CD4-positive, alpha-beta T cell treated with Interleukin-2 at 100 ng/mL for 4 hours (primary cell): ENCODE measurements around the gene MSX1.
"Not testable (repeated sequence)": the region's sequence is repeated elsewhere in the genome, so short reads cannot be mapped to it uniquely, and the experiment has no call there.

Experiments used
- DNase-seq: peaks from one replicate; pipeline ENCODE4 v3.0.0-alpha.2; 2020; ENCODE audit warnings: low spot score

MSX1 gene

DNA sequence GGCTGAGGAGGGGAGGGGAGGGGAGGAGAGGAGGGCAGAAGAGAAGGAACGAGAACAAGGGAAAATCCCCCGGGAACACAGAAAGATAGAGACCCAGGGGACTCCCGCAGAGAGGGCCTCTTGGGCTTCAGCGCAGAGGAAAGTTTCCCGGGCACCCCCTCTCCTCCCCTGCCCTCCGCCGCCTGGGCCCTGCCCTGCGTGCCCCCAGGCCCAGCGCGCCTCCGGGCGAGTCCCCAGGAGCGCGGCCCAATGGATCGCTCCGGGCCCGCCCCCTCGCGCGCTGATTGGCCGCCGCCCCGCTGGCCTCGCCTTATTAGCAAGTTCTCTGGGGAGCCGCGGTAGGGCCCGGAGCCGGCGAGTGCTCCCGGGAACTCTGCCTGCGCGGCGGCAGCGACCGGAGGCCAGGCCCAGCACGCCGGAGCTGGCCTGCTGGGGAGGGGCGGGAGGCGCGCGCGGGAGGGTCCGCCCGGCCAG lies at the start of gene MSX1:
Gene MSX1 (plus strand): TSS at position 341 of the 474 bp plus-strand sequence. CDS start 235 bp downstream, outside the sequence.
- DNase-seq, result no peak

DNA sequence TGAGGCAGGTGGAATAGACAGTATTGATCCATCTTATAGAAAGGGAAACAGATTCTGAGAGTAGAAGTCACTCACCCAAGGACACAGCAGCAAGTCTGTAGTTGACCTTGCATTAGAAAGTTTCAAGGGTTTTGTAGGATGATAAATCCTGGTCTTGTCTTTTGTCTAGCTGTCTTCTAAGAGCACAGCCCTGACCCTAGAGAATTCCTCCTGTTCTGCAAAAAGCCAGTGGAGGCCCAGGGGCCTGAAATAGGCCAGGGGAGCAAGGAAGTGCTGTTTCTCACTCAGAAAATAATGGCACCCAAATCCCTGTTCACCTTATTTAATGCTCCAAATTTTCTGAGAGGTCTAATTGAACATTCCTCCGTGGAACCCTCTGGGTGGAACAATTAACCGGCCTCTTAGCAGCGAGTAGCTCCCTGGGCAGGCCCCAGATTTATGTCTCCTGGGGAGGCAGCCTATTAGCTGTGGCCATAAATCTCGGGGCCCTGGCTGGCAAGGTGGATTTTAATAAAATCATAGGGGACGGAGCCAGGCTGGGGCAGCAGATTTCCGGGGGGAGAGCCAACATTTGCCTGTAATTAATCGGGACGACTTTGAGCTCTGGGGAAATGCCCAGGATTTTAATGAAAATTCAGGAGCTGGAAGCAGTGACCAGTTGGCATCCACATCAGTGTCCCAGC lies 49.2 kb upstream of the MSX1 start:
- no peak for DNase-seq

DNA sequence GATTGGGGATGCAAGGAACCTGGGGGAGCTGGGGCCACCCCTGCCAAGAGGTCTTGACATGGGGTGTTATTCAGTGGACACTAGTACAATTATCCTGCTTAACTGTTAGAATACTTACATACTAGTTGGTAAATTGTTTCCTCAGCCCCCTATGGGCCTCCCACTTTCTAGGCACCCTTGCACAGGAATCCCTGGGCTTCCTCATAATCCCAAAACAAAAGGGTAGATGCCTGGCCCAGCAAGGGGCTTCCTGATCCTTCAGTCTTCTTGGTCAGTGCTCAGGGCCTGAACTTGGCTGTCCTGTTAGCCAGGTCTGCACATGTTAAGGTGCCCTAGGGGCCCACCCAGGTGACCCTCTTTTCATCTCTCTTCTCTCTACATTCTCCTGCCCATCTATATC lies 48.7 kb upstream of the MSX1 start:
- no peak for DNase-seq

DNA sequence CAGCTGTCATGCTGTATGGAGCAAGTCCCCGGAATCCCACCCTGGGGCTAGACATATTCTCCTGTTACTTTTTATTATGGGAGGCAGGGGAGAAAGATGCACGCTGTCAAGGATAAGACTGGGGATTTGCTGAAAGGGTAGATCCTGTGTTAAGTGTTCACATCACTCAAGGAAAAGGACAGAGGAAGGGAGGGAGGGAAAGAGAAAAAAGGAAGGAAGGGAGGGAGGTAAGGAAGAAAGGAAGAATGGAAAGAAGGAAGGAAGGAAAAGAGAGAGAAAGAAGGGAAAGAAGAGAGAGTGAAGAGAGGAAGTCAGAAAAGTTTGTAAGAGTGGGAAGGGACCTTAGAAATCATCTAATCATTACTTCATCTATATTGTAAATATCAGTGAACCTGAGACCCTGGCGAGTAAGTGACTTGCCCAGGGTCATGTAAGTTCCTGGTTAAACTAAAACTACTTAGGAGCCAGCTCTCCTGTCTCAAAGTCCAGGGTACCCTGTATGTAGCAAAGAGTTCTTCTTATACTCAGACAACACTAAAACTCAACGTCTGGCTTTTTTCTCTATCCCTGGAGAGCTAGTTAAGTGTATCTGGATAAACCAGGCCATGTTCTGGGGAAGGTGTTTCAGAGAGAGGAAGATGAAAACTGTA lies 47.2 kb upstream of the MSX1 start:
- DNase-seq, result no peak

DNA sequence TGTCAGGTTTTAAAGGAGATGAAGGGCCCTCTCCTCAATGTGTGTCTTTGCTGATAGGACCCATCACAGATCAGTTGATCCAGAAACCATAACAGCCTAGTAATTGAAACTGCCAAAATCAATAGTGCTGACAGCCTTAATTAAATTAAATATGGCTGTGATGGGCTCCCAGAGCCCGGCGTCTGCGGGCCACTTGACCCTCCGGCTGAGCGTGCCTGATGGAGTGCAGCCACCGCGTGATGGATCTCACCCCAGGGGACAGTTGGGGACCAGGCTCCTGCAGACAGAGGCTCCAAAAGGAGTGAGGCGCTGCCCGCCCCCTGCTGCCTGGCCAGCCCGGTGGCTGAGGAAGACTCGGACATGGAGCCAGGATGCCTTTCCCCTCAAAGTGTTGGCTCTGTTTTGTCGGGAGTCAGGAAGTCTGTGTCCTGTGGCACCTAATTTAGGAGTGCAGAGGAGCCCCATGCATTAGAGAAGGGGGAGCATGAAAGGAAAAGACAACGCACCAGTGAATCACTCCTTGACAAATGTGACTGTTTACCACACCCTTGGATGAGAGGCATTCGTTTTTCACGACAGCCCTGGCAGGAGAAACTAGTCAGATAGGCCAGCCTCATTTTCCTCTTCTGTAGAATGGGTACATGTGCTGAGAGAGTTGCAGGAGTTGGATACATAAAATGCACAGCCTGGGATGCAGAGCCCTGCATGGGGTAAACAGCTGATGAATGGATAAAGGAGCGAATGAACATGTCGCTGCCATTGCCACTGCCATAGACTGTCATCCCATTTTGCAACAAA lies 40.9 kb upstream of the MSX1 start:
- no peak for DNase-seq

DNA sequence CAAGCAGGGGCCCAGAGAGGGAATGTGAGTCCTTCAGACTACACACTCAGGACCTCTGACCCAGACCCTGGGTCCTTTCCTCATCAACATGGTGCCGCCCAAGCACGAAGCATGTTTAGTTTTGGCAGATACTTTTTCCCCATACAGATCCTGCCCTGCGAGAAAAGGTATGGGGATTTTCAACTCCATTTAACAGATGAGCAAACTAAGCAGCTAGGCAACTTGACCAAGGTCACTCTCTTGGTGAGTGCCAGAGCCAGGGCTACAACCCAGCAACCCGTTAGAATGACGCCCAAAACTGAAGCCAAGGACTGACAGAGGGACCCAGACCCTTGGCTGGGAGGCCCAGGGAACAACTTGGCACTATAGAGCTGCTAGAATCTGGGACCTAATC lies 40.3 kb upstream of the MSX1 start:
- DNase-seq, result no peak

DNA sequence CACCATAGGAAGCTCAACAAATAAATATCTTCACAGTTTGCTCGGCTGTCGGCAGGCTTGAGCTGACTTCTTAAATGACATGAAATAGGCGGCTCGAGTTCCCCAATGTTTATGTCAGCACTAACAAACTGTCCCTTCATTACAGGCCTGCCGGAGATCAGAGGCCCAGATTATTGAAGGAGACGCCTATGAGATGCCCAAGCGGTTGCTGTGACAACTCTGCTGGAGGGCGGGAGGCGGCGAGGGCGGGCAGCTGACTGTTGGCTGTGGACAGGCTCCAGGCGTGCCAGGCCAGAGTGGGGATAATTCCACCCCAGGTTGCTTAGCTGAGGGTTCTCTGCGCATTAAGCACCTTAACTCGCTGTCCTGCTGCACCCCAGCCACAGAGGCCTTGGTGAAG lies 39.2 kb upstream of the MSX1 start:
- no peak for DNase-seq

DNA sequence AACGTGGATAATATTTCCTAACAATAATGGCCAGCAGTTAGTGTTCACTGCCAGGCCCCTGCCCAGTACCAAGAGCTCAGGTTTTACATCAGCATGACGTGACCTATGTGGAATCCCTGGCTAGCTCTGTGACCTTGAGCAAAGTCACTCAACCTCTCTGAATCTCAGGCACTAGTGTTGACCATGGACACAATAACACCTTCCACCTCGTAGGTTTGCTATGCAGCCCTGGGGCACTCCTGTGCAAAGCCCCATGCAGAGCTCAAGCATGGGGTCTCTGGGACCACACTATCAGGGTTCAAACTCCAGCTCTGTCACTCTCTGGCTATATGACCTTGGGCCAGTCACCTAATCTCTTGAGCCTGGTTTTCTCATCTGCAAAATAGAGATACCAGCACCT lies 38.7 kb upstream of the MSX1 start:
- DNase-seq, result no peak

DNA sequence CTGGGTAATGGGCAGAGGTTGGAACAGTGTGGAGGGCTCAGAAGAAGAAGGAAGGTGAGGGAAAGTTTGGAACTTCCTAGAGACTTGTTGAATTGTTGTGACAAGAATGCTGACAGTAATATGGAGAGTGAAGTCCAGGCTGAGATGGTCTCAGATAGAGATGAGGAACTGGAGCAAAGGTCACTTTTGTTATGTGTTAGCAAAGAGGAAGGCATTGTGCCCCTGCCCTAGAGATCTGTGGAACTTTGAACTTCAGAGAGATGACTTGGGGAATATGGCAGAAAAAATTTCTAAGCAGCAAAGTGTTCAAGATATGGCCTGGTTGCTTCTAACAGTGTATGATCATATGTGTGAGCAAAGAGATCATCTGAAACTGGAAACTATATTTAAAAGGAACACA lies 37.9 kb upstream of the MSX1 start:
- DNase-seq, result no peak

DNA sequence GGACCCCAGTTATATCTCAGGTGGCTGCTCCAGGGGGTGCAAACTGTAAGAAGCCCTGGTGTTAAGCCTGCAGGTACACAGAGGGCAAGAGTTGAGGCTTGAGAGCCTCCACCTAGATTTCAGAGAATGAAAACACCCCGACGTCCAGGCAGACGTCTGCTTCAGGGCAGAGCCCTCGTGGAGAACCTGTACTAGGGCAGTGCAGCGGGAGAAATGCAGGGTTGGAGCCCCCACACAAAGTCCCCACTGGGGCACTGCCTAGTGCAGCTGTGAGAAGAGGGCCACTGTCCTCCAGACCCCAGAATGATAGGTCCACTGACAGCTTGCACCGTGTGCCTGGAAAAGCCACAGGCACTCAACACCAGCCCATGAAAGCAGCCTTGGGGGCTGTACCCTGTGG lies 37.2 kb upstream of the MSX1 start:
- DNase-seq, result not testable (repeated sequence)

DNA sequence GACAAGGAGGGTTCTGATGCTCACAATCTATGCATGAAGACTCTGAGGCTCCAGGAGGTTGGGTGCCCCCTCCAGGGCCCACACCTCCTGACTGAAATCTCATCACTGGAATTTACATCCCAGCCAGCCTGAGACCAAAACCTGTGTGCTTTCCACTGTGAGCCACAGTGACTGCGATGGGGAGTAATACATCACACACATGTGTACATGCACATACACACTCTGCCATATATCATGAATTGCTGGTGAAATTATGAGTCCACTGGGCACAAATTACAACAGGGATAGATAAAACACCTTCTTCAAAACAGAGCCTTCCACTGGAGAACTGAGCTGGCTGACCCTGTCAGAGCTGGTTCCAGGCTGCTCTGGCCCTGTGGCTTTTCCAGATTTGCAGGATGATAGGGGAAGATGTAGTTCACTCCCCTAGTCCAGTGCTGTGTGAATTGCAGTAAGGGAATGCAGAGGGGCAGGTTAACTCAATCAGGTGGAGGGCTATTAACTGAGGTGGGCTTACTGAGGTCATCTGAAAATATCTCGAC lies 35.8 kb upstream of the MSX1 start:
- DNase-seq, result no peak

DNA sequence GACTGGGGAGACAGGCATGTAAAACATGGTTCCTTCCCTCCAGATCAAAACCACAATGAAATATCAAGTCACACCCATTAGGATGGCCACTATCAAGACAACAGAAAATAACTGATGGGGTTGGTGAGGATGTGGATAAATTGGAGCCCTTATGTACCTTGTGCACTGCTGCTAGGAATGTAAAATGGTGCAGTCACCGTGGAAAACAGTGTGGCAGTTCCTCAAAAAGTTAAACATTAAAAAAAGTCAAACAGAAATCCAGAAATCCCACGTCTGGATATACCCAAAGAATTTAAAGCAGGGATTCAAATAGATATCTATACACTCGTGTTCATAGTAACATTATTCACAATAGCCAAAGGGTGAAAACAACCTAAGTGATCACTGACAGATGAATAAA lies 35.2 kb upstream of the MSX1 start:
- DNase-seq, result no peak

DNA sequence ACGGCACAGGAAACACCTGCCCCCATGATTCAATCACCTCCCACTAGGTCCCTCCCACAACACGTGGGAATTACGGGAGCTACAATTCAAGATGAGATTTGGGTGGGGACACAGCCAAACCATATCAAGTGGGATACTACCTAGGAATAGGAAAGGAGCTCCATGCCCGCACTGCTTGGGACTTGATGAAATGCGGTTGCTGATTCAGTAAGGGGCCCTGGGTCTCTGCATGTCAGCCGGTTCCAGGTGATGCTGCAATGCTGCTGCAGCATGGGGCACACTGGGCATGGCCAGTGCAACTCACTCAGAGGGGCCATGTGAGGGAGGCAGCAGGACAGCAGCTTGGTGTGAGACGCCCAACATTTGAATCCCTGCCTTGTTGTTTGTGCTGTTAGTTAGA lies 34.0 kb upstream of the MSX1 start:
- DNase-seq, result no peak

DNA sequence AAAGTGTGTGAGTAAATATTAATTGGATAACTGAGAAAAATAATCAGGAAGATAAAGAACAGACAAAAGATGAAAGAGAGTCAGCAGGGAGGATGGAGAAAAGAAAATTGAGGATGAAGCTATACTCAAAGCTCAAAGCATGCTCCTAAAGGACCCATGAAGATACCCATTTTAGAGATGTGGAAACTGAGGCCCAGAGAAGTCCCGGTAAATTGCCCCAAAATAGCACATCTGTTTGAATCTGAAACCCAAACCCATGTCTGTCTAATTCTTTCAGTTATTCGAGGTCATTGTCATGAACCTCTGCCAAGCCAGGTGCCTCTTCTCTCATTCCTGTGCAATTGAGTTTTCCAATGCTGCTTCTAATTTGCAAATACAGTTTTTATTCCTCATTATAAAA lies 29.6 kb upstream of the MSX1 start:
- DNase-seq, result no peak

DNA sequence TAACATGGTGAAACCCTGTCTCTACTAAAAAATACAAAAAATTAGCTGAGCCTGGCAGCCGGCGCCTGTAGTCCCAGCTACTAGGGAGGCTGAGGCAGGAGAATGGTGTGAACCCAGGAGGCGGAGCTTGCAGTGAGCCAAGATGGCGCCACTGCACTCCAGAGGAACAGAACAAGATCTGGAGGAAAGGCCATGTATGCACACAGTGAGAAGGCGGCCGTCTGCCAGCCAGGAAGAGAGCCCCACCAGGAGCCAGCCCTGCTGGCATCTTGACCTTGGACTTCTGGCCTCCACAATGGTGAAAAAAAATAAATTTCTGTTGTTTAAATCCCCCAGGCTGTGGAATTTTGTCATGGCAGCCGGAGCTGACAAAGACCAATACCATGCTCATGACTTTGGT lies 28.2 kb upstream of the MSX1 start:
- DNase-seq, result no peak

DNA sequence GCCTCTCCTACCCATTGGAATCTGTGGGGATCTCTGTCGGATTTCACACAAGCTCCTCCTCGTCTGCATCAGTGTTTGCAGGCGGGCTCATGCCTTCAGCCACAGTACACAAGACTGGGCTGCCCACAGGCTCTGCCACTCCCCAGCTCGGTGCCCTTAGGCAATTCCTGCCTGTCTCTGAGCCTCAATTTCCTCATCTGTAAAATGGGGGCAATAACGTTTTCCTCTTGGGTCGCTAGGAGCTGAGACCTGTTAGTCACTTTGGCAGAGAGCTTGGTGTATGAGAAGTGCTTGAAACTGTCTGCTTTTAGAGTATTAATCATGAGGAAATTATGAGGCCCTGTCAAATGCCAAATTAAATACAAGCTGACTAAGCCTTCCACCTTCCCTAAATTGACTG lies 27.6 kb upstream of the MSX1 start:
- DNase-seq, result no peak

DNA sequence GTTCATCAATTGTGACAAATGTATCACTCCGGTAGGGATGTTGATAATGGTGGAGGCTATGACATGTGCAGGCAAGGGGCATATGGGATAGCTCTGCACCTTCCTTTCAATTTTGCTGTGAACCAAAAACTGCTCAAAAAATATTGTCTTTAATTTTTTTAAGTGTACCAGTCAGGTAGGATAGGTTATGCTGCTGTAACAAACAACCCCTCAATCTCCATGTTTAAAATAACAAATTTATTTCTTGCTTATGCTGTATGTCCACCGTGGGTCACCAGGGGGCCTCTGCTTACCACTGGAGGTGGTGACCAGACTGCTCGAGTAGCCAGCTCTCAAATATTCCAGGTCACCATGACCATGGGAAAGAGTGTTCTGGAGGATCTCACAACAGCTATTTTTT lies 23.4 kb upstream of the MSX1 start:
- DNase-seq, result no peak

DNA sequence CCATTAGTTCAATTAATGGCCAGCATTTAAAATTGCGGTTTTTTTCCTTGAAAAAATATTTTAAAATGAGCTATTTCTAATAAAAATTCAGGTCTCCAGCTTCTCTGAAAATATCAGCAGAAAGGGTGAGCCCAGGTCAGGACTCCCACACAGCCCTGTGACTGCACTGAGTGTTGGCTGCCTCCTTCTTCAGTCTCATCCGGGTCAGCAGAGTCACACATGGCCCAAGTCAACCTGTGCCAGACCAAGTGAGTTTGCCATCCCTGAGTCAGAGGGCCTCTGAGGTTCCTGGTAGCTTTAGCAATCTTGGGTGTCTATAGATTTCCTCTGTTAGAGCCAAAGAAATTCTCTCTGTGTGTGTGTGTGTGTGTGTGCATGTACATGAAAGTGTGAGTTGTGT lies 22.1 kb upstream of the MSX1 start:
- no peak for DNase-seq

DNA sequence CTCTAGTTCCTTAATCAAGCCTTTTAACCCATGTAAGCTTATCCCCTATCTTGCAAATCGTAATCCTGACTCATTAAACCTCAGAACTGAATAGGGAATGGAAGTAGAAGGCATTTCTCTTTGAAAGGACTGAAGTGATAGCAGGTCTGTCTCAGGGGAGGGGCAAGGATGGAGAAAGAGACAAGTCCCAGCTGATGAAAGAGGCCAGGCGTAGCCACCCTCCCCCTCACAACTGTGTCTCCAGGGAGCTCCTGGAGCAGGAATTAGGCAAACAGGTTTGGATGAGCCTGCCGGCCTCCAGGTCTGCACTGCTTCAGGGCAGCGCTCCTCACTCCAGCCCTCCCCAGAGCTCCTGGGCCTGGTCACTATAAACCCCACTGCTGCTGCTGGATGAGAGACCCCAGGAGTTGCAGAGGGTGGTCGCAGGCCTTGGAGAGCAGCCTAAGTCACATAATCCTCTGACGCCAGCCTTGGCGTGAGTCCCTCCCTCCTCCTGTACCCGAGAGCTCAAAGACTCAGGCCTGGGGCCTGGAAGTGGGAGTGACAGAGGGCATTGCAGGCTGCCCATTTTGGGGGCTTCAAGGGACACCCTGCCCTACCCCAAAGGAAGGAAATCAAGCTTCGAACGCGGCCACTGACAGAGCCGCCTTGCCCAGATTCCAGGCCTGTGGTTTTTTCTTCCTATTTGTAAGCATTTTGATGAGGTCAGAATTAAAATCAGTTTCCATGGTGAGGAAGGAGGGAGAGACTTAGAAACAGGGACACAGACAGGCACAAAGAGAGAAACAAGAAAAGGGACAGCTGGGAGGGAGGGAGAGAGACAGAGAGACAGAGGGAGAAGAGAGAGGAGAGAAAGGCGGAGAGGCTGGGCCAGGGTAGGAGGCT lies 21.2 kb upstream of the MSX1 start:
- DNase-seq, result no peak

DNA sequence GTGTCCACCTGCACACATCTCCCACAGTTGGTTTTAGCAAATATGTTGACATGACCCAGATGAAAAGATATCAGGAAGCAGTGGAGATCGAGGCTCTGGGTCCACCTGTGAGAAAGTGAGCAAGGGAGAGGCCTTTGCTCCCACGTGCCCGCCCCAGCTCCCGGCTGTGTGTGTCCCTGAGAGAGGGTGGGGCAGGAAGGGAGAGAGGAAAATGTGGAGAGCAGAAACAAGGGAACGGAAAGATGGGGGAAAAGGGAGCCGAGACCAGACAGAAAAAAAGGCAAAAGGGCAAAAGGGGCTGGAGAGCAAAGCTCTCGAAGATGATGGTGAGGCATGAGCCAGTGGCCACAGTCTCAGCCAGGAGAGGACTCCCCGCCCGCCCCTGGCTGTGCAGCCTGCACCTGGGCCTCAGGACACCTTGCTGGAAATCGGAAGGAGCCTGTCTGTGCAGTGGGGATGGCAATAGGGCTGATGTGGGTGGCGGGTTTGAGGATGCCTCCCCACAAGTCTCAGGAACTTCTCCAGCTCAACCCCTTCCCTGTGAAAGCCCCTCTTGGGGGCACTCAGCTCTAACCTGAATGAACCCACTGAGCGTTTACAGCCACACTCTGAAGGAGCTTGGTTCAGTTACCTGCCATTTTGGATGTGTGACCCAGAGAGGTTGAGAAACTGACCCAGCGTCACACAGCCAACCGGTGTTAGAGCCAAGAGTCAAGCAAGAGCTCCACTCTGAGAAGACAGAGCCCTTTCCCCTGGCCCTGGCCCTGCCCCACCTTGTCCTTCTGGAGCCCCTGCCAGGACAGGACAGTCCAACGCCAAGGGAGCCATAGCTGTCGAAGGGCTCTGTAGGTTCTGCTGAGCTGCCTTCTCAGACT lies 20.3 kb upstream of the MSX1 start:
- no peak for DNase-seq

DNA sequence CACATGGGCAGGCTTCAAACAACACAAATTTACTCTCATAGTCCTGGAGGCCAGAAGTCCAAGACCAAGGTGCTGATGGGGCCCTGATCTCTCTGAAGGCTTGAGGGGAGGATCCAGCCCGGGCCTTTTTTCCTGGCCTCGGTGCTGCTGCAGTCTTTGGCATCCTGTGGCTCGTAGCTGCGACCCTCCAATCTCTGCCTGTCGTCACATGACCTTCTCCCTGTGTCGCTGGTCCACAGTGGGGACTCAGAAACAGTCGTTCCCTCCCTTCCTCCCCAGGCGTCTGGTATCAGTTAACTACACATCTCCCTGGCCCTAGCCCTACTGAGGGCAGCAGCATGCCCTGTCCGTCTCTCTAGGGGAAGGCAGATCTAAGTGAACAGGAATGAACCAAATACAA lies 19.1 kb upstream of the MSX1 start:
- no peak for DNase-seq
